Measurements from ENCODE around the gene ZNF79.

Gene ZNF79

DNA sequence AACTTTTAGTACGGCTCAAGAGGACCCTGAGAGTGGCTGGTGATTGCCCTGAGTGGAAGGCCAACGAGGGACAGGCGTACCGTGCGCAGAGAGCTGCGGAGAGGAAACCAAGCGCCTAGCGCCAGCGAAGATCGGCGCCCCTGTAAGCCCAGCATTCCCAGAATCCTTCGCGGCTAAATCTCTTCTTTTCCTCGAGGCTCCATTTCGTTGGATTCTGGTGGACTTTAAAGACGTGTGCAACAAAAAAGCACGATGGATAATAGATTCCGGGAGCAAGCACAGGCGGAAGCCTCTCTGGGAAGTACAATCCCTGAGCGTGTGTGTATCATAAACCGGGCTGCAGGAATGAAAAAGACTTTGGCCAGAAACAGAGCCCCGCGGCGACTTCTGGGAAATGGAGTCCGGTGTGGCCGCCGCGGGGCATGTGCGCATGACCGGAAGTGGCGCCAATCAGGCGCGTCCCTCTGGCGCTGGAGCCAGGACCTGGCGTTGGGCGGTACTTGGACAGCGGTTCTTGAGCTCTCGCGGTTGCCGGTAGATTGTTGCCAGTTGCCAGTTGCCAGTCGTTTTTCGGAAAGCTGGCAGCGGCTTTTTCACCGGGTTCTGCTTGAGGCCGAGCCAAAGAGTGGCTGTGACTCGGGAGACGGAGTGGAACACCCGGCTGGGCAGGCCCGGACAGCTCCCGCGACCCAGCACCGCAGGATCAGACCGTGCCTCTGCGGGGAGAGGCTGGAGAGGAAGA is at the start of gene ZNF79:
ZNF79 (plus strand) TSS at position 449 of the 742 bp plus-strand sequence. CDS start 406 bp downstream, outside the sequence.
- DNase-seq (ENCODE audit: low read depth), result no peak

DNA sequence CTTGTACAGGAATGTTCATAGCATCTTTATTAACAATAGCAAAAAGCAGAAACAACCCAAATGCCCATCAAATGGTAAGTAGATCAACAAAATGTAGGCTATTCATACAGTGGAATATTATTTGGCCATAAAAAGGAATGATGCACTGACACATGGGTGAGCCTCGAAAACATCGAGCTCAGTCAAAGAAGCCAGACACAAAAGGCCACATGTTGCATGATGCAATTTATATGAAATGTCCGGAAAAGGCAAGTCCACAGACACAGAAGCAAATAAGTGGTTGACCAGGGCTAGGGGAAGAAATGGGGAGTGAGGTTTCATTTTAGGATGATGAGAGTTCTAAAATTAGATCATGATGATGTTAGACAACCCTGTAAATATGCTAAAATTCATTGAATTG is 43.7 kb upstream of the ZNF79 start:
- DNase-seq (ENCODE audit: low read depth), result no peak

DNA sequence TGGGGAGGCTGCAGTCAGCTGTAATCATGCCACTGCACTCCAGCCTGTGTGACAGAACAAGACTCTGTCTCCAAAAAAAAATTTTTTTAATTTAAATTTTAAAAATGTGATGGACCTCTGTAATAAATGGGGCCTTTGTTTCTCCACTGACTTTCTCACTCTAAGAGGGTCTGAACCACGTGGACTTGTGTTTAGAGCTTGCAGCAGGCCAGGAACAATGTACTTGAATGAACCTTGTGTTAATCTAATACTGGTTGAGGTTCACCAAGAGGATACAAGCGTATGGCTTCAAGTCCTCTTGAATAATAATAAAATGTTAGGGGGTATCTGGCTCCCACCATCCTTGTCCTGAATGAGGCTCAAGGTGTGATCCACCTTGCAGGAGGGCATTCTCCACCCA is 41.6 kb upstream of the ZNF79 start:
- no peak for DNase-seq (ENCODE audit: low read depth)

DNA sequence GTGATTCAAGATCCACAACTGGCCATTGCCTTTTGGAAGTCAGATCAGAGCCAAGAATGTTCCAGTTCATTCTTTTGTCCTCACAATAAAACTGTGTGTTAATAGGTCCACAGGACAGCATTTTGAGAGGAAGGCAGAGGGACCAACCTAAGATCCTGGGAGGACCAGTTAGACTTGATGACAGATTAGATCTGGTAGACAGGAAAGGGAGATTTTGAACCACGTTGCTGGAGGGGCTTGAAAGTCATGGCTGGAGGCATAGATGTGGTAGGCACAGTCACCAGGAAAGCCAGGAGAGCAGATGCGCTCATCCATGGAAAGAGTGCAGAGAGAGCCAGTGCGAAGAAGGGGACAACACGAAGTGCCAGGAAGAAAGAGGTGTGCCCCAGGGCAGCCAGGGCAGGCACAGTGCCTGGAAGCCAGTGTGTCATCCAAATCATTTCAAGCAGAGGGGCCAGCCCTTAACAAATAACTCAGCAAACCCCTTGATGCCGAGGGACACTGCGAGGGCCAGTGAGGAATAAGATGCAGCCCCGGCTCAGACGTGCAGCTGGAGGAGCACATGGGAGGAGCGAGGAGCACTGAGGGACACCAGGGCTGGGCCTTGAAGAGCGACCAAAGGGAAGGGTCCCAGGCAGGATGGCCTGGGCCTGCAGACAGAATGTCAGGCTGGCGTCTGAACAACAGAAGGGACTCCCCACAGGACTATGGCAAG is 40.0 kb upstream of the ZNF79 start:
- DNase-seq (ENCODE audit: low read depth), result no peak

DNA sequence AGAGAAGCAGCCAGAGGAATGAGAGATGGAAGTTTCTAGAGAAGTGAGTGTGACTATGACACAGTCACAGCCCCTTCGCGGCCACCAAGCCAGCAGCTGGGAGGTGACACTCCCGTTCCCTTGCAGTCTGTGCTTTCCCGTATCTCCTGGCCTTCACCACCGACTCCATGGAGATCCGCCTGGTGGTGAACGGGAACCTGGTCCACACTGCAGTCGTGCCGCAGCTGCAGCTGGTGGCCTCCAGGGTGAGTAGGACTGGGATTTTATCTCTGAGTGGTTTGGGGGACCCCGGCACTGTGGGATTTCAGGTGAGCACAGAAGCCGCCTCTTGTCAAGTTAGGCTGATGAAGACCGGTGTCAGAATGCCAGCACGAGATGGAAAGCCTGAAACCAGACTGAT is 39.3 kb upstream of the ZNF79 start:
- no peak for DNase-seq (ENCODE audit: low read depth)

DNA sequence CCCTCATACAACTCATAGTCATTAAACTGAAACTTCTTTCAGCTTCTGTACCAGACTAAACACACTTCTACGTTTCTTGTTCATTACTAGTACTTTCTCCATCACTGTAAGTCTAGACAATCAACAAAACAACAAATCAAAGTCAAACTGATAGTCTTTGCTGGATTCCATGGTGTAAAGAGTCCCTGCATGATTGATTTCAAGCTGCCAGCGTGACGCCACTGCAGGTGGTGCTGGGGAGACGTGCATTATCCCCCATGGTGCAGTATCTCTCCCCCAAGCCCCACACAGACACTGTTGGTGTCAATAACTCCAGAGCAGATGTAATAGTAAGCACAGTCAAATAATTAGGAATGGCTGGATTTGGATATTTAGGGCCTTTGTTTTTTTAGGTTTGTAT is 37.9 kb upstream of the ZNF79 start:
- DNase-seq (ENCODE audit: low read depth), result no peak

DNA sequence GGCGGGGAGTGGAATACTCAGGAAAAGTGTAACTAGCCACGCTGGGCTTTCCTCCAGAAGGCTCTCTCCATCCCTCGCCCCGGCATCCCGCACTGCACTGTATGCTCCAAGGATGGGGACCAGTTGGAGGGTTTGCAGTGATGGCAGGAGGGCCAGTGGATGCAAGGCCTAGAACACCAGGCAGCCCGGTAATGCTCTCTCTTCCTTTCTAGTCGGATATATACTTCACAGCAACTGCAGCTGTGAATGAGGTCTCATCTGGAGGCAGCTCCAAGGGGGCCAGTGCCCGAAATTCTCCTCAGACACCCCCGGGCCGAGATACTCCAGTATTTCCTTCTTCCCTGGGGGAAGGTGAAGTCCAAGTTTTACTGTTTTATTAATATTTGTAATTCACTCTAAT is 37.2 kb upstream of the ZNF79 start:
- no peak for DNase-seq (ENCODE audit: low read depth)

DNA sequence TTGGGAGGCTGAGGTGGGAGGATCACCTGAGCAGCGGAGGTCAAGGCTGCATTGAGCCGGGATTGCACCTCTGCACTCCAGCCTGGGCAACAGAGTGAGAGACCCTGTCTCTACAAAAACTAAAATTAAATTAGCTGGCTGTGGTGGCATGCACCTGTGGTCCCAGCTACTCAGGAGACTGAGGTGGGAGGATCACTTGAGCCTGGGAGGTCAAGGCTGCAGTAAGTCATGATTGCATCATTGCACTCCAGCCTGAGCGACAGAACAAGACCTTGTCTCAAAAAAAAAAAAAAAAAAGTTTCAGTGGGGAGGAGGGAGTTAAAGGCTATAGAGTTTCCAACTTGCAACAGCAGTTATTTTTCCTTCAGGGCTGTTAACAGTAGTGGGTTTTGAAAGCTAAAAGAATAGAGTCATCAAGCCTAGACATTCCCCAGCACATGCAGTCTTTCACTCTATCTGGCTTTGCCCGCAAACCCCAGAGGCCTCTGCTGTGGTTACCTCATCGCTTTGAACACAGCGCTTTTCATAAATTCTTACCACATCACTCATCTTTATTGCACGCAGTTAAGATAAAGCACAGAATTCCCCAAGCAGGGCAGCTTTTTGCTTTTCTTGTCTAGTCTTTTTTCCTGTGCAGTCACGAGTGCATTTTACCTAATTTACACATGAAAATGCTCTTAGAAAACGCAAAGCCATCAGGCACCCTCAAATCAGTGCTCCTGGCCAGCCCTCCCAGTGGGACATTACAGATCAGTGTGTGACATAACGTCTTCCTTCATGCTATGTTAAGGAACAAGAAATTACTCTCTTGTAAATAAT is 35.9 kb upstream of the ZNF79 start:
- no peak for DNase-seq (ENCODE audit: low read depth)

DNA sequence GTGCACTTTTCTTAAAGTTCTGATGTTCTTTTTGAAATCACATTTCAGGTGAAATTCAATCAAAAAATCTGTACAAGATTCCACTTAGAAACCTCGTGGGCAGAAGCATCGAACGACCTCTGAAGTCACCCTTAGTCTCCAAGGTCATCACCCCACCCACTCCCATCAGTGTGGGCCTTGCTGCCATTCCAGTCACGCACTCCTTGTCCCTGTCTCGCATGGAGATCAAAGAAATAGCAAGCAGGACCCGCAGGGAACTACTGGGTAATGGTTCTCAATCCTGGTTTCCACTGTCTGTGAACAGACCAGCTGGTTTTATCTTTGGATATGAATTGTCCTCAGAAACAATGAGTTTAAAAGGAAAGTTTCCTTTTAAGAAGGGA is 35.3 kb upstream of the ZNF79 start:
- DNase-seq (ENCODE audit: low read depth), result no peak

DNA sequence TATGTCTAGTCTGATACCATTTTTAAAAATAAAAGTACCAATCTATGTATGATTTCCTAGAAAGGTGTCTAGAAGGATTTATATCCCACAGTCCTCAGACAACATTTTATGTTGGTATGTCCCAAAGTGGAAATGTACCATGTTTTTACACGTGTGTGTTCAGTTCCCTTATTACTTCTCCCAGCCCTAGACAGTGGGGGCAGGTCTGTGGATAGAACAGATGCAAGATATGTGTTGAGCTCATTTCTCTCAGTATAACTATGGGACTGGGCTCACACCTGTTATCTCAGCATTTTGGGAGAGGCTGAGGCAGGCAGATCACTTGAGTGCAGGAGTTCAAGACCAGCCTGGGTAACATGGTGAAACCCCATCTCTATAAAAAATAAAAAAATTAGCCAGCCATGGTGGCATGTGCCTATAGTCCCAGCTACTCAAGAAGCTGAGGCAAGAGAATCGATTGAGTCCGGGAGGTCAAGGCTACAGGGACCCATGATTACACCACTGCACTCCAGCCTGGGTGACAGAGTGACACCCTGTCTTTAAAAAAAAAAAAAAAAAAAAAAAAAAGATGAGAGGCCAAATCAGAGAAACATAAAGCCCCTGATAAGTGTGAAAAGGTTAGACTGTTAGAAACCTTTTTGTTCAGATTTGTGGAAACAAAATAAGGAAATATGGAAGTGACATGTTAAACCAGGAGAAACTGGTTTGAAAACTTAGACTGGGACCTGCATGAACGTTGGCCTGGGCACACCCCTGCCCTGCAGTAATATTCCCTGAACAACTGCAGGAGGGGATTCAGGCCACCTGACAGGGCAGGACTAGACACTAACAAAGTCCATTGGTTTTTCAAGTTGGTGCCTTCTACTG is 34.6 kb upstream of the ZNF79 start:
- no peak for DNase-seq (ENCODE audit: low read depth)

DNA sequence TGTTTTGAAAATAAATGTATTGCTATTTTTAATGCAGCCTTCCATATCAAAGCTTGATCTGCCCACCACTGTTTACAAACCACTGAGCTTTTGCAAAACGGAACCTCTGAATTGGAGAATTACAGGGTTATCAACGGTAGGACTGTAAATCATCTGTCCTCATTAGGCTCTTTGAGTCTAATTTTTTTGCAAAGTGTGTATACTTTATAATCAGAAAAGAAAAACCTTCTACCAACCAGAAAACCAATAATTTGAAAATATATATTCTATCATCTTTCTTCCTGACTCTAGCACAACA is 34.0 kb upstream of the ZNF79 start:
- no peak for DNase-seq (ENCODE audit: low read depth)

DNA sequence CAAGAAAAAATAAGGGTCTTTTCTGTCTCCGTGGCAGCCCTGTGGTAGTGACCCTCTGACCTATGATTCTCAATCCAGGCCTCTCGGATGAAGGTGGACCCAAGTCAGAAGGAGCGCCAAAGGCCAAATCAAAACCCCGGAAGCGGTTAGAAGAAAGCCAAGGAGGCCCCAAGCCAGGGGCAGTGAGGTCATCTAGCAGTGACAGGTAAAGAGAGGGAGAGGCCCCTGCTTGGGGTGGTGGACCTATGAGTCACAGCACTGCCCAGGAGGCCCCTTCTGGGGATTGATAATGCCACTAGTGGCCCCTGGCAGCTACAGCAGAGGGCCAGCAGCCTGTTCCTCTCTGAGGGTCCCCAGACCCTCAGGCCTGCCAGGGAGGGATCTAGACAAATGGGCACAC is 33.6 kb upstream of the ZNF79 start:
- DNase-seq (ENCODE audit: low read depth), result no peak

DNA sequence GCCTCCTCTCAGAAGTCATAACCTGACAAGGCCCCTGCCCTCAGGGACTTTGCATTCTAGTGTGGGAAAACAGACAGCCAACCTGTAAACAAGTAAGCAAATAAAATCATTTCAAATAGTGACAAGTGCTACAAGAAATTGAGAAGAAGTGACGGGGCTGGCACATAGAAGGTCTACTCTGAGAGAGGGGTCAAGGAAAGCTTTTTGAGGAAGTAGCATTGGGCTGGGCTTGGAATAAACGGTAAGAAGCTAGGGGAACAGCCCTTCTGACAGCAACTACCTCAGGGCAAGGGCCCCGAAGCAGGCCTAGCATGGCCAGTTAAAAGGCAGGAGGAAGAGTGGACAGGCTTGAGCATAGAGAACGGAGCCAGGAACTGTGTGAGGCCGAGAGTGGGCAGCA is 32.0 kb upstream of the ZNF79 start:
- no peak for DNase-seq (ENCODE audit: low read depth)

DNA sequence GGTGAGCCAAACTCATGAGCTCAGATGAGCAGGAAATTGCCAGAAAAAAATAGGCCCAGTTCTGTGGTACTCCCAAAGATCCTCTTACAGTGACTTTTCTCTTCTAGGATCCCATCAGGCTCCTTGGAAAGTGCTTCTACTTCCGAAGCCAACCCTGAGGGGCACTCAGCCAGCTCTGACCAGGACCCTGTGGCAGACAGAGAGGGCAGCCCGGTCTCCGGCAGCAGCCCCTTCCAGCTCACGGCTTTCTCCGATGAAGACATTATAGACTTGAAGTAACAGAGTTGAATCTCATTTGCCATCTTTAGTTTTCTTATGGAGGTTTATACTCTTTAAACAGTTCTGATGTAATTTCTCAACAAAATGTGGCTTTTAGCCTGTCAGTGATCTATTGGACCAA is 31.2 kb upstream of the ZNF79 start:
- no peak for DNase-seq (ENCODE audit: low read depth)

DNA sequence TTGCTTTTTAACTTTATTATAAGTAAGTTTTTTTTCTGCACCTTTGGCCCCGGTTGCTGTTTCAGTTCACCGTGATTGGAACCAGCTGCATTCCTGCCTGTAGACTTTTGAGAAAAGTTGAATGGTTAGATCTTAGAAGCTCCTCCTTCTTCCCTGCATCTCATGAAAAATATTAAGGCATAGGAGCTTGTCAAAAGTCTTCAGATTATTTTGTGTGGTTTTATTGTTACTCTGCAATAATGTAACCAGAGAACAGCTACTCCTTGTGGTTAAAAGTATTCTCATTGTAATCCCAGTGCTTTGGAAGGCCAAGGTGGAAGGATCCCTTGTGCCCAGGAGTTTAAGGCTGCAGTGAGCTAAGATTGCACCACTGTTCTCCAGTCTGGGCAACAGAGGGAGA is 30.5 kb upstream of the ZNF79 start:
- DNase-seq (ENCODE audit: low read depth), result no peak

DNA sequence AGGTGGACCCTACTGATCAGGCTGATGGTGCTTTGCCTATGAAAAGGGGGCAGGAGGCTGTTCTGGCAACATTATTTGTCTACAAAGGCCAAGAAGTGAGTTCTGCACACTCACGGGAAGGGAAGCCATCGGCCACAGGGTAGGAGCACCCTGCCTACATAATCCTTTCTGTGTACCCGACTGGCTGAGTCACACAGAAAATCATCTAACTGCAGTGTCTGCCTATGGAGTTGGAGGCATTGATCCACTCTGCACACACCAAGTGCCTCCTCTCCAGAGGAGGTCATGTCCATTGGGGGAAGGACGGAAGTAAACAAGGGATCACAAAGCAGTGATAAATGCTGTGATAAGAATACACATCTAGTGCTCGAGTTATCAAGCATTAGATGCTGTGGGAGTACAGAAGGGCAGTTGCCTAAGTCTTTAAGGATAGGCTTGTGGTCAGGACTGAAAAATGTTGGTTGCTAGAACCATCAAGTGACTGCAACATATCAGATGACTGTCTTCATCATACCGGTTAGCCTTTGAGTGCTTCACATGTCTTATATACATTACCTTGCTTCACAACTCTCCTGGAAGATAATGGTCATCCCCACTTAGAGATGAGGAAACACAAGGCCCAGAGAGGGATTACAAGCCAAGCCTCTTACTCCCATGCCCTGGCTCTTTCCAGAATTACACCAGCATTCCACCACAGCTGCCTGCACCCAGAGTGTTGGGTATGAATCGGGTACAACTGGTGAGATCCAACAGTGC is 28.5 kb upstream of the ZNF79 start:
- no peak for DNase-seq (ENCODE audit: low read depth)

DNA sequence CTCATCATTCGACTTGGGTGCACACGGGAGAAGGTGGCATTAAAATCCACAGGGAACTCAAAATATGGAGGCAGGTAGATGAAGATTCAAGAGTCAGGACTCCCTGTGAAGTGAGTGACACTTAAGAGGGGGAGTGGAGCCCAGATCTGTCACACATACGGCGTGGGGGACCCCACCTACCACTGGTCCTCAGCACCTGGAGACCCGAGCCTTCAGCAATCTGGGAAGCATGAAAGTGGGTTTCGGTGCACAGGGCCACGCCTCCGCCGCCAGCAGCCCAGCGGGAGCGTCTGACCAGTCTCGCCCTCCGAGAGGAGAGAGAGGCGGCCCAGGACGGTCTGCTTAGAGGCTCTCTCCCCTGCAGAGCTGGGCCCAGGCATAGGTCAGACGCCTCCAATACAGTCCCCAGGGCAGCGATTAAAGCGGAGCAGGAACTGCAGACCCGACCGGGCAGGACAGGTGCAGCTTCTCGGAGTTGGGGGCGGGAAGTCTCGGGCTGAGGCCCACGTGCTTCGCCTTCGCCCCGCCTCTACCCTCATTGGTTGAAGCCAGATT is 27.9 kb upstream of the ZNF79 start:
- DNase-seq (ENCODE audit: low read depth), result no peak

DNA sequence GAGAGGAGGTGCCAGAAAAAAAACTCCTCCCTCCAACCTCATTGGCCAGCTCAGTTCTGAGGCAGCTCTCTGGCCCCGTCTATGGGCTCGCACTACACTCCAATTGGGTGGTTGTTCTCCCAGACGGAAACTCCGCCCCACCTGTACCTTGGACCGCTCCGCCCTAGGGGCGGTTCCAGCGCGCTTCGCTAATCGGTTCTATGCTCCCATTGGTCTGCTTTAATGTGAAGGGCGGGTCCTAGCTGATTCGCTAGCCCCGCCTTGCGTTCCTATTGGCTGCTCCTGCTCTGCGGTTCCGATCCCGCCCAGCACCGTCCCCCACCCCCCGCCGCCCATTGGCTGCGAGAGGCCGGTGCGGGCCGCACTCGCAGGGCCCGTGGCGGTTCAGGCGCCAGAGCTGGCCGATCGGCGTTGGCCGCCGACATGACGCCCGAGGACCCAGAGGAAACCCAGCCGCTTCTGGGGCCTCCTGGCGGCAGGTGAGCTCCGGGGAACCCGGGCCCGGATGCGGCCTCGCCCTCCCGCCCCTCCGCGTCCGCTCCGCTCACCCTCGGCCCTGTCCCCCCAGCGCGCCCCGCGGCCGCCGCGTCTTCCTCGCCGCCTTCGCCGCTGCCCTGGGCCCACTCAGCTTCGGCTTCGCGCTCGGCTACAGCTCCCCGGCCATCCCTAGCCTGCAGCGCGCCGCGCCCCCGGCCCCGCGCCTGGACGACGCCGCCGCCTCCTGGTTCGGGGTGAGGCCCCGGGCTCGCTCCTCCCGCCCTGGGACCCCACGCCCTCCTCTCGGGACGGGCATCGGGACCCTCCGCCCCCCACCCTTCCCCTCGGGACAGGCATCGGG is 27.2 kb upstream of the ZNF79 start, which contains the start of gene SLC2A8:
SLC2A8 (plus strand) TSS at position 362 of the 838 bp plus-strand sequence; CDS start at position 424, 62 bp downstream.
- DNase-seq (ENCODE audit: low read depth), result no peak

DNA sequence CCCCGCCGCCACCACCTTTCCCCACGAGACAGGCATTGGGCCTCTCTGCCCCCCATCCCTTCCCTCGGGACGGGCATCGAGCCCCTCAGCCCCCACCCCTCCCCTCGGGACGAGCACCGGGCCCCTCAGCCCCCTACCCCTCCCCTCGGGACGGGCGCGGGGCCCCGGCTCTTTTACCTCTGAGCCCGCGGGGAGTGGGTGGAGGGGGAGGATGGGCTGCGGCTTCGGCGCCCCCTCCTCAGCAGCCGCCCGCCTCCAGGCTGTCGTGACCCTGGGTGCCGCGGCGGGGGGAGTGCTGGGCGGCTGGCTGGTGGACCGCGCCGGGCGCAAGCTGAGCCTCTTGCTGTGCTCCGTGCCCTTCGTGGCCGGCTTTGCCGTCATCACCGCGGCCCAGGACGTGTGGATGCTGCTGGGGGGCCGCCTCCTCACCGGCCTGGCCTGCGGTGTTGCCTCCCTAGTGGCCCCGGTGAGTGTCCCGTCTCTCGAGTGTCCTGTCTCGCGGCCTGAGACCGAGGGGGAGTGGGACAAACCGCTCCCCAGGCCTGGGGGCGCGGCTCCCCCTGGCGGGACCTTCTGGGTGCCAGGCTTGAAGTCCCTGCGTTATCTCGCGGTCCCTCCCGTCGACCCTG is 26.4 kb upstream of the ZNF79 start:
- no peak for DNase-seq (ENCODE audit: low read depth)

DNA sequence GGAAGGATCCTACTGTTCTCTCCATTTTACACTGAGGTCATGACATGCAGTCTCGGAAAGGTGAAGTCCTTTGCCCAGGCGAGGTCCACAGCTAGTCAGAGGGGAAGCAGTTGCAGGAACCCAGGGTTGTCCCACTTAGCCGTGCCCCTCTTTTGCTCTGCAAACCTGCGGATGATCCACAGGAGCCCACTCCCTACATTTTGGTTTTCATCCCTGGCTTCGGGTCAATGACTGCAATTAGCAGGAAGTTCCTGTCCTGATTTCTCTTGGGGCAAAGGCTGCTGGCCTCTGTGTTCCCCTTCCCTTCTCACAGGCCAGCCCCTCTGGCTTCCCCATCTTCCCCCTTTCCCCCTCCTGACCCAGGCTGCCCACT is 25.9 kb upstream of the ZNF79 start:
- DNase-seq (ENCODE audit: low read depth), result no peak
